Neuronal stem cell (in vitro differentiated cells): ENCODE data around the gene BAIAP3. TPM values are rescaled to one million over a fixed set of nuclear protein-coding genes. Genes with fewer than 3 reads are reported as not detected.

Experiments used
- DNase-seq: peaks from one replicate; pipeline ENCODE4 v3.0.0-alpha.2; 2013; ENCODE audit warnings: low spot score
- H2AFZ ChIP-seq: one replicate; pipeline ENCODE4 v1.6.1; 2013; ENCODE audit warnings: mild to moderate bottlenecking, low read length, inconsistent platforms
- H2AK5ac ChIP-seq: 2 replicates; pipeline ENCODE4 v1.6.1; 2013; ENCODE audit warnings: low read depth, mild to moderate bottlenecking, inconsistent platforms, low read length, moderate library complexity, mixed read lengths
- H2BK120ac ChIP-seq: 2 replicates; pipeline ENCODE4 v1.6.1; 2013; ENCODE audit warnings: low read depth, mild to moderate bottlenecking, inconsistent platforms, low read length, moderate library complexity, mixed read lengths
- H2BK12ac ChIP-seq: one replicate; pipeline ENCODE4 v1.6.1; 2013; ENCODE audit warnings: low read length, inconsistent platforms
- H2BK15ac ChIP-seq: 2 replicates; pipeline ENCODE4 v1.6.1; 2013; ENCODE audit warnings: mild to moderate bottlenecking, low read length, inconsistent platforms, mixed read lengths
- H2BK5ac ChIP-seq: one replicate; pipeline ENCODE4 v1.6.1; 2013; ENCODE audit warnings: inconsistent platforms, mild to moderate bottlenecking, low read length, moderate library complexity
- H3K14ac ChIP-seq: one replicate; pipeline ENCODE4 v1.6.1; 2013; ENCODE audit warnings: low read length, inconsistent platforms
- H3K18ac ChIP-seq: 2 replicates; pipeline ENCODE4 v1.6.1; 2013; ENCODE audit warnings: low read length, inconsistent platforms
- H3K23ac ChIP-seq: 2 replicates; pipeline ENCODE4 v1.6.1; 2013; ENCODE audit warnings: low read depth, mild to moderate bottlenecking, mixed read lengths, low read length, inconsistent platforms; ENCODE audit not compliant: poor library complexity
- H3K27ac ChIP-seq: replicated peaks from 3 replicates; pipeline ENCODE4 v1.5.1; 2013; ENCODE audit warnings: low read length, inconsistent platforms
- H3K27me3 ChIP-seq, 3 experiments: 2 replicates each; pipeline ENCODE4 v1.6.1; 2013; ENCODE audit warnings: low read length in 3 of 3, mild to moderate bottlenecking in 2 of 3, inconsistent platforms in 1 of 3, low read depth in 1 of 3, mixed read lengths in 1 of 3, moderate library complexity in 1 of 3; ENCODE audit not compliant: control insufficient read depth in 3 of 3, insufficient read depth in 3 of 3
- H3K36me3 ChIP-seq, 2 donors: replicated peaks in 1 of 2; 2 replicates each; pipeline ENCODE4 v1.6.1; 2013; ENCODE audit warnings: low read length in 2 of 2; ENCODE audit not compliant: control insufficient read depth in 2 of 2, insufficient read depth in 2 of 2
- H3K4ac ChIP-seq: 2 replicates; pipeline ENCODE4 v1.6.1; 2013; ENCODE audit warnings: inconsistent platforms, mild to moderate bottlenecking, low read length, moderate library complexity
- H3K4me1 ChIP-seq, 2 donors: 1 replicate in 1 of 2; 2 replicates in 1 of 2; pipeline ENCODE4 v1.6.1; 2013; ENCODE audit warnings: low read length in 2 of 2, low read depth in 1 of 2; ENCODE audit not compliant: control insufficient read depth in 2 of 2, insufficient read depth in 1 of 2
- H3K4me2 ChIP-seq: one replicate; pipeline ENCODE4 v1.6.1; 2013; ENCODE audit warnings: mild to moderate bottlenecking, low read length, inconsistent platforms; ENCODE audit not compliant: insufficient read depth, poor library complexity, severe bottlenecking
- H3K4me3 ChIP-seq, 2 donors: 2 replicates each; pipeline ENCODE4 v1.5.1; 2013; ENCODE audit warnings: low read length in 2 of 2, mild to moderate bottlenecking in 2 of 2, inconsistent platforms in 1 of 2, moderate library complexity in 1 of 2
- H3K79me1 ChIP-seq: one replicate; pipeline ENCODE4 v1.6.1; 2013; ENCODE audit warnings: low read depth, mild to moderate bottlenecking, inconsistent platforms, low read length, moderate library complexity
- H3K9ac ChIP-seq: one replicate; pipeline ENCODE4 v1.6.1; 2013; ENCODE audit warnings: mild to moderate bottlenecking, low read depth, low read length, inconsistent platforms; ENCODE audit not compliant: poor library complexity
- H3K9me3 ChIP-seq, 2 donors: replicated peaks in 1 of 2; 2 replicates each; pipeline versions ENCODE3 to v1.6.1; 2013; ENCODE audit warnings: low read length in 2 of 2, mild to moderate bottlenecking in 2 of 2, inconsistent platforms in 1 of 2, low read depth in 1 of 2, mixed read lengths in 1 of 2, moderate library complexity in 1 of 2; ENCODE audit not compliant: control insufficient read depth in 2 of 2, insufficient read depth in 1 of 2
- H4K8ac ChIP-seq: one replicate; pipeline ENCODE4 v1.6.1; 2013; ENCODE audit warnings: low read depth, mild to moderate bottlenecking, inconsistent platforms, low read length, moderate library complexity
- H4K91ac ChIP-seq: one replicate; pipeline ENCODE4 v1.6.1; 2013; ENCODE audit warnings: low read length, low read depth, mild to moderate bottlenecking, inconsistent platforms; ENCODE audit not compliant: poor library complexity
- WGBS, 2 donors: extraction: QIAGEN DNeasy Blood & Tissue Kit; methylation state at CpG; one replicate each; pipeline ENCODE4 v1.1.7; 2013; ENCODE audit warnings: missing lambda C conversion rate in 2 of 2, mixed read lengths in 1 of 2; ENCODE audit not compliant: insufficient read length in 2 of 2, insufficient replicate concordance in 1 of 2; ENCODE audit errors: extremely low coverage in 2 of 2; 5-methylcytosine and 5-hydroxymethylcytosine counted together
- polyA plus RNA-seq, 2 experiments: library from polyadenylated mRNA; stranded (reverse); fragments of 200-250 nt; gene quantifications; one replicate each; pipeline ENCODE4 v1.2.3, GENCODE V29; 2013

The BAIAP3 gene, protein sequence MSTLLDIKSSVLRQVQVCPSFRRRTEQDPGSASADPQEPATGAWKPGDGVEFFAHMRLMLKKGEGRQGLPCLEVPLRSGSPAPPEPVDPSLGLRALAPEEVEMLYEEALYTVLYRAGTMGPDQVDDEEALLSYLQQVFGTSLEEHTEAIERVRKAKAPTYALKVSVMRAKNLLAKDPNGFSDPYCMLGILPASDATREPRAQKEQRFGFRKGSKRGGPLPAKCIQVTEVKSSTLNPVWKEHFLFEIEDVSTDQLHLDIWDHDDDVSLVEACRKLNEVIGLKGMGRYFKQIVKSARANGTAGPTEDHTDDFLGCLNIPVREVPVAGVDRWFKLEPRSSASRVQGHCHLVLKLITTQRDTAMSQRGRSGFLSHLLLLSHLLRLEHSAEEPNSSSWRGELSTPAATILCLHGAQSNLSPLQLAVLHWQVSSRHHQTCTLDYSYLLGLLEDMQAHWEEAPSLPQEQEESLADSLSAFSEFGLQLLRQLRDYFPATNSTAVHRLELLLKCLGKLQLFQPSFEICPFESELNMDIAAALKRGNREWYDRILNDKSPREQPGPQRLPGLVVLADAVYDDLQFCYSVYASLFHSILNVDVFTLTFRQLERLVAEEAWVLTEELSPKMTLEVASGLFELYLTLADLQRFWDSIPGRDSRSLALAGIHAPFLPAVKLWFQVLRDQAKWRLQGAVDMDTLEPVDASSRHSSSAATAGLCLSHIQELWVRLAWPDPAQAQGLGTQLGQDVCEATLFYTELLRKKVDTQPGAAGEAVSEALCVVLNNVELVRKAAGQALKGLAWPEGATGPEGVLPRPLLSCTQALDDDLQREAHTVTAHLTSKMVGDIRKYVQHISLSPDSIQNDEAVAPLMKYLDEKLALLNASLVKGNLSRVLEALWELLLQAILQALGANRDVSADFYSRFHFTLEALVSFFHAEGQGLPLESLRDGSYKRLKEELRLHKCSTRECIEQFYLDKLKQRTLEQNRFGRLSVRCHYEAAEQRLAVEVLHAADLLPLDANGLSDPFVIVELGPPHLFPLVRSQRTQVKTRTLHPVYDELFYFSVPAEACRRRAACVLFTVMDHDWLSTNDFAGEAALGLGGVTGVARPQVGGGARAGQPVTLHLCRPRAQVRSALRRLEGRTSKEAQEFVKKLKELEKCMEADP
- 3.1 TPM for polyA plus RNA-seq (2013, experiment 1 of 2)
- polyA plus RNA-seq (2013, experiment 2 of 2): 2.9 TPM

DNA sequence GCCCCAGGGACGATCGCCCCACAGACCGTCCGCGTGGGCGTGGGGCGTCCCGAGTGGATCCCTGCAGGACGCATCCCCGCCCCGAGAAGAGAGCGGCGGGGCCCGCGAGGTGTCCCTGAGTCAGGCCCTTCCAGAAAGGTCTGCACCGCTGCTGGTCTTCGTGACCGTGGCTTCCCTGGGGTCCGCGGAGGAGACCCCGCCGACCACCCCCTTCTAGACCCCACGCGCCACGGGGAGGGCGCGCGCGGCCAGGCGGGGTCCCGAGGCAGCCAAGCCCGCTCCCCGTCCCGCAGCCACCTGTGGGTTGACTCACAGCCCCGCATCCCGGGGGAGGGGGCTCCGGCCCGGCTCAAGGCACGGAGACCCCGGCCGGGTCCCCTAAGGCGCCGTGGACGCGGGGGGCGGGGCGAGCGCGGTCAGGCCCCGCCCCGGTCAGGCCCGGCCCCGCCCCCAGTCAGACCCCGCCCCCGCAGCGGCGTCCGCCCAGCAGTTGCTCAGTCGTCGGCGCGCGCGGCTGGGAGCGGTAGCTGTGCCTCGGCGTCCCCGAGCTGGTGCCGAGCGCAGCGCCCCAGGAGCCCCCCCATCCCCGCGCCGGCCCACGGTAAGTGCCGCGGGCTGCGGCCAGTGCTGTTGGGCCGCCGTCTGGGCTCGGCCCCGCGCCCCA lies at the start of gene BAIAP3:
Gene BAIAP3 (plus strand): TSS at position 497 of the 664 bp plus-strand sequence. CDS start 4,905 bp downstream, outside the sequence.
- no peak within 1 kb of the TSS for H3K27ac ChIP-seq
- H3K79me1 ChIP-seq: peaks cover 1% of the 10 kb centered on the region
- no peaks in the 10 kb centered on the region for H3K36me3 ChIP-seq
- peak within 1 kb of the TSS; percentile 98 for H2AK5ac ChIP-seq
- peak within 1 kb of the TSS; percentile 66 for H2BK5ac ChIP-seq
- H3K27me3 ChIP-seq: peaks cover 6 to 58% (median 29%) of the 10 kb centered on the region in 3 experiments
- H3K4me1 ChIP-seq: peaks cover 20 to 60% of the 10 kb centered on the region in 2 donors
- H3K14ac ChIP-seq: peak within 1 kb of the TSS; percentile 56
- H3K23ac ChIP-seq: peak within 1 kb of the TSS; percentile 95
- H2BK12ac ChIP-seq: peak within 1 kb of the TSS; percentile 84
- peak within 1 kb of the TSS; percentile 83 for H3K9ac ChIP-seq
- no CpG with 5 or more reads among the region's 83 CpGs for WGBS, 2 donors
- peak within 1 kb of the TSS; percentile 53 to 72 for H3K4me3 ChIP-seq
- DNase-seq: no peak
- peak within 1 kb of the TSS; percentile 91 for H3K18ac ChIP-seq
- H3K4ac ChIP-seq: no peak within 1 kb of the TSS
- H4K8ac ChIP-seq: no peak within 1 kb of the TSS
- H3K4me2 ChIP-seq: peak within 1 kb of the TSS; percentile 57
- no peak within 1 kb of the TSS for H4K91ac ChIP-seq
- peak within 1 kb of the TSS; percentile 47 for H2BK120ac ChIP-seq
- H2AFZ ChIP-seq: peak within 1 kb of the TSS; percentile 82
- H2BK15ac ChIP-seq: peak within 1 kb of the TSS; percentile 99
- H3K9me3 ChIP-seq: peaks cover 7 to 9% of the 10 kb centered on the region in 2 donors

DNA sequence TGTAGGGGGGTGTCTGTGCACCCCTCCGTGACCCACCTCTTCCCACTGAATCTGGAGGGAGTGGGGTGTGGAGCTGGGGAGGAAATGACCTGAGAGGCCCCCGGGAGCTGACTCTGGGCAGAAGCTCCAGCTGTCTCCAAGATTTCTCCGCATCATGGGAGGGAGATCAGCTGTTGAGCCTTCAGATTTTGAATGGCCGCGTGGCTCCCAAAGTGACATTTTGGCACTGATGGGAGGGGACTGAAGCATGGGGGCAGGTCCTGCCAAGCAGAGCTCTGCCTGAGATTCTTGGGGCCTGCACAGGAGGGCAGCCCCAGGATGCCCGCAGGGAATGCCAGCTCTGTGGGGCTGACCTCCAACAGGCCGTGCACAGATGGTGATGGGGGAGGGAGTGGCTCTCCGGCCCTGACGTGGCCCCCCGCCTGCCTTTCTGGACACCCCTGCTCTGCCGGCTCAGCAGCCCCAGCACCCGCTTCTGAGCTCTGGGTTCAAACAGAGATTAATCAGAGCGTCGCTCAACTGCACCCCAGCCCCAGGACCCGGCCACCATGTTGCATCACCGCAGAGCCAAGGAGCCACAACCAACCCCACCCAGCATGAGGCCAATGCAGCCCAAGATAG lies 49.3 kb upstream of the BAIAP3 start:
- no peak overlapping the region for H2AFZ ChIP-seq
- no CpG with 5 or more reads among the region's 16 CpGs for WGBS, 2 donors
- H3K23ac ChIP-seq: no peak overlapping the region
- H2BK12ac ChIP-seq: no peak overlapping the region
- H3K4me1 ChIP-seq: no peaks in the 10 kb centered on the region
- H2BK15ac ChIP-seq: no peak overlapping the region
- H2BK5ac ChIP-seq: no peak overlapping the region
- no peak overlapping the region for H3K18ac ChIP-seq
- no peak overlapping the region for H4K91ac ChIP-seq
- no peak overlapping the region for H4K8ac ChIP-seq
- no peaks in the 10 kb centered on the region for H3K9me3 ChIP-seq
- no peak for DNase-seq
- no peaks in the 10 kb centered on the region for H3K36me3 ChIP-seq
- no peak overlapping the region for H2AK5ac ChIP-seq
- no peak overlapping the region for H3K4me3 ChIP-seq
- no peak overlapping the region for H3K9ac ChIP-seq
- H3K14ac ChIP-seq: no peak overlapping the region
- peaks cover 0 to 75% (median 8%) of the 10 kb centered on the region in 3 experiments for H3K27me3 ChIP-seq
- H2BK120ac ChIP-seq: no peak overlapping the region
- H3K4me2 ChIP-seq: no peak overlapping the region
- H3K27ac ChIP-seq: no peak overlapping the region
- no peak overlapping the region for H3K4ac ChIP-seq
- H3K79me1 ChIP-seq: peaks cover 2% of the 10 kb centered on the region

DNA sequence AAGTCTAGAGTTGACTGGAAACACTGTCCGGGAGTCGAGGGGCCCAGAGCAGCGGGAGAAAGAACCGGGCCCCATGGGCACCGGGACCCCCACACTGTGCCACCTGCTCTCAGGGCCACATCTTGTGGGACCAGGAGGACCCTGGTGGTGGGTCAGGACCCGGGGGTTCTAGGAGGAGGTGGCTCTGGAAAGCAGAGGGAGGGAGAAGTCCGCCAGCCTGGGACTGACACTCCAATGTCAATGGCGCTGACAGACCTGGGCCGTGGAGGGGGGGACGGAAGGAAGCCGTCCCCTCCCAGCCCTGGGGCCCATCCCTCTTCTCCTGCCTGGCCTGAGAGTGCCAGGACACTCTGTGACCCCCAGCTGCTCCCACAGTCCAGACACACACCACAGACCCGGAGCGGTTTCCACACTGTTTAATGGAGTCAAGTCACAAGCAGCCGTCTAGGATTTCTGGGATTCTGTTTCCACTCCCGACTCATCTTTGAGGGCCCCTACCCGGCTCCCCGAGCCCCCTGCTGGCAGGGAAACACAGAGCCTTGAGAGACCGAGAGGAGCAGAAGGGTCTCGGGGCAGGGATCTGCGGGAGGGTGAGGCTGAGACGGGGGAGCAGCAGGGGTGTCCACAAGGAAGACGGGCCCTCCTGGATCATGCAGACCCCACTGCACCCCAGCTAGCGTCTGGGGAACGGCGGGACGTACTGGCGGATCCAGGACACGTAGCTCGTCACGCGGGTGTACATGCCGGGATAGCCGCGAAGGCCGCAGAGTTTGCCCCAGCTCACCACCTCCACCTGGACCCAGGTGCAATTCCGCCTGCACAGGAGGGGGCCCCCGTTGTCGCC lies 47.6 kb upstream of the BAIAP3 start:
- H3K27me3 ChIP-seq: peaks cover 0 to 78% (median 19%) of the 10 kb centered on the region in 3 experiments
- no peak for DNase-seq
- no peak overlapping the region for H3K14ac ChIP-seq

More for the DNA sequence above, 47.6 kb upstream of the BAIAP3 start:
- H3K4ac ChIP-seq: peak overlapping the region; percentile 2
- WGBS, 2 donors: no CpG with 5 or more reads among the region's 38 CpGs
- no peaks in the 10 kb centered on the region for H3K36me3 ChIP-seq
- no peak overlapping the region for H2AFZ ChIP-seq
- H2BK15ac ChIP-seq: peak overlapping the region; percentile 26
- no peak overlapping the region for H3K18ac ChIP-seq
- no peaks in the 10 kb centered on the region for H3K9me3 ChIP-seq
- no peak overlapping the region for H4K8ac ChIP-seq
- H2AK5ac ChIP-seq: peak overlapping the region; percentile 75
- H3K23ac ChIP-seq: no peak overlapping the region
- no peak overlapping the region for H2BK12ac ChIP-seq
- H3K4me1 ChIP-seq: peaks cover 7 to 10% of the 10 kb centered on the region in 2 donors
- peak overlapping the region; percentile 66 for H2BK5ac ChIP-seq
- H3K4me2 ChIP-seq: no peak overlapping the region
- H3K4me3 ChIP-seq: no peak overlapping the region
- peak overlapping the region; percentile 67 for H2BK120ac ChIP-seq
- H3K9ac ChIP-seq: no peak overlapping the region
- no peak overlapping the region for H4K91ac ChIP-seq
- H3K27ac ChIP-seq: no peak overlapping the region
- H3K79me1 ChIP-seq: no peaks in the 10 kb centered on the region
